Activated CD8-positive, alpha-beta memory T cell treated with anti-CD3 and anti-CD28 coated beads for 1 hour (primary cell): Measurements from ENCODE around the gene CFAP20DC.
"Not testable (repeated sequence)": the region's sequence is repeated elsewhere in the genome, so short reads cannot be mapped to it uniquely, and the experiment has no call there.

Experiments
- DNase-seq, 2 donors: peaks; one replicate each; pipeline ENCODE4 v3.0.0-alpha.2; 2020; ENCODE audit warnings: low read depth in 1 of 2; ENCODE audit errors: extremely low read depth in 1 of 2

CFAP20DC gene

GRCh38 chr3:59023612-59024011, 26.2 kb downstream of the CFAP20DC start:
- DNase-seq: no peak

- no peak for DNase-seq
Measured at GRCh38 chr3:59017617-59017984, 32.2 kb downstream of the CFAP20DC start.

- no peak for DNase-seq
Measured at GRCh38 chr3:59016930-59017616, 32.8 kb downstream of the CFAP20DC start.

- DNase-seq: no peak
Measured at GRCh38 chr3:59013611-59014010, 36.2 kb downstream of the CFAP20DC start.

- no peak for DNase-seq
Measured at GRCh38 chr3:59006634-59007517, 42.9 kb downstream of the CFAP20DC start.

GRCh38 chr3:59001675-59002074, 48.1 kb downstream of the CFAP20DC start:
- no peak for DNase-seq

GRCh38 chr3:58999774-59000160, 50.1 kb downstream of the CFAP20DC start:
- DNase-seq: no peak

GRCh38 chr3:58999134-58999773, 50.6 kb downstream of the CFAP20DC start:
- no peak for DNase-seq

GRCh38 chr3:58998476-58999117, 51.2 kb downstream of the CFAP20DC start:
- no peak for DNase-seq

- DNase-seq: no peak
Measured at GRCh38 chr3:58996730-58997129, 53.1 kb downstream of the CFAP20DC start.

- DNase-seq: no peak
Measured at GRCh38 chr3:58994746-58995330, 55.0 kb downstream of the CFAP20DC start.

- no peak for DNase-seq
Measured at GRCh38 chr3:58993547-58993946, 56.3 kb downstream of the CFAP20DC start.

GRCh38 chr3:58991623-58992022, 58.2 kb downstream of the CFAP20DC start:
- DNase-seq: no peak

GRCh38 chr3:58991026-58991425, 58.8 kb downstream of the CFAP20DC start:
- DNase-seq: no peak

- DNase-seq: no peak
Measured at GRCh38 chr3:58989955-58990354, 59.9 kb downstream of the CFAP20DC start.

GRCh38 chr3:58989163-58989562, 60.7 kb downstream of the CFAP20DC start:
- DNase-seq: no peak

- DNase-seq: no peak
Measured at GRCh38 chr3:58988041-58988440, 61.8 kb downstream of the CFAP20DC start.

GRCh38 chr3:58986654-58987053, 63.2 kb downstream of the CFAP20DC start:
- no peak for DNase-seq

- DNase-seq: no peak
Measured at GRCh38 chr3:58979840-58980239, 70.0 kb downstream of the CFAP20DC start.

- no peak for DNase-seq
Measured at GRCh38 chr3:58973796-58974195, 76.0 kb downstream of the CFAP20DC start.

- DNase-seq: not testable (repeated sequence)
Measured at GRCh38 chr3:58967866-58968265, 82.0 kb downstream of the CFAP20DC start.
